Measurements from ENCODE around the gene ANAPC7.
"Not testable (repeated sequence)": the region's sequence is repeated elsewhere in the genome, so short reads cannot be mapped to it uniquely, and the experiment has no call there.

Gene ANAPC7

GRCh38 chr12:110344657-110345056 lies 58.9 kb downstream of the ANAPC7 start:
- no peak overlapping the region for H3K4me3 Mint-ChIP-seq
- no peaks in the 10 kb centered on the region for H3K27me3 Mint-ChIP-seq
- no peaks in the 10 kb centered on the region for H3K9me3 Mint-ChIP-seq
- peaks cover 16% of the 10 kb centered on the region for H3K4me1 Mint-ChIP-seq
- H3K27ac Mint-ChIP-seq: no peak overlapping the region
- peaks cover 17% of the 10 kb centered on the region for H3K36me3 Mint-ChIP-seq

- H3K4me1 Mint-ChIP-seq: peaks cover 9% of the 10 kb centered on the region
- H3K27me3 Mint-ChIP-seq: no peaks in the 10 kb centered on the region
- no peak overlapping the region for H3K27ac Mint-ChIP-seq
- peaks cover 18% of the 10 kb centered on the region for H3K36me3 Mint-ChIP-seq
- H3K9me3 Mint-ChIP-seq: no peaks in the 10 kb centered on the region
- H3K4me3 Mint-ChIP-seq: peak overlapping the region; percentile 8
Observed at GRCh38 chr12:110343736-110344555, 59.6 kb downstream of the ANAPC7 start.

GRCh38 chr12:110343114-110343513 lies 60.4 kb downstream of the ANAPC7 start:
- no peak overlapping the region for H3K27ac Mint-ChIP-seq
- no peaks in the 10 kb centered on the region for H3K27me3 Mint-ChIP-seq
- H3K4me3 Mint-ChIP-seq: no peak overlapping the region
- H3K4me1 Mint-ChIP-seq: peaks cover 8% of the 10 kb centered on the region
- H3K36me3 Mint-ChIP-seq: peaks cover 22% of the 10 kb centered on the region
- no peaks in the 10 kb centered on the region for H3K9me3 Mint-ChIP-seq

DNA sequence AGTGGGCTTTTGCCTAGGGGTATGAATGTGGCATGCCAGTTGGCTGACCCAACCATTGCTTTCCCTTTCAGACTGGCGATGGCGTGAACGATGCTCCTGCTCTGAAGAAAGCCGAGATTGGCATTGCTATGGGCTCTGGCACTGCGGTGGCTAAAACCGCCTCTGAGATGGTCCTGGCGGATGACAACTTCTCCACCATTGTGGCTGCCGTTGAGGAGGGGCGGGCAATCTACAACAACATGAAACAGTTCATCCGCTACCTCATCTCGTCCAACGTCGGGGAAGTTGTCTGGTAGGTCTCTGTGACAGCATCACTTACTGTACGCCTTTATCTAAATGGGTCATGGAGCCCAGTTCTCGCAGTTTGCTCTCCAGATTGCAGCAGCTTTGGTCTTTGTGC lies 61.4 kb downstream of the ANAPC7 start:
- no peaks in the 10 kb centered on the region for H3K9me3 Mint-ChIP-seq
- peaks cover under 1% of the 10 kb centered on the region for H3K4me1 Mint-ChIP-seq
- no peak overlapping the region for H3K27ac Mint-ChIP-seq
- H3K36me3 Mint-ChIP-seq: peaks cover 20% of the 10 kb centered on the region
- H3K4me3 Mint-ChIP-seq: no peak overlapping the region
- no peaks in the 10 kb centered on the region for H3K27me3 Mint-ChIP-seq

DNA sequence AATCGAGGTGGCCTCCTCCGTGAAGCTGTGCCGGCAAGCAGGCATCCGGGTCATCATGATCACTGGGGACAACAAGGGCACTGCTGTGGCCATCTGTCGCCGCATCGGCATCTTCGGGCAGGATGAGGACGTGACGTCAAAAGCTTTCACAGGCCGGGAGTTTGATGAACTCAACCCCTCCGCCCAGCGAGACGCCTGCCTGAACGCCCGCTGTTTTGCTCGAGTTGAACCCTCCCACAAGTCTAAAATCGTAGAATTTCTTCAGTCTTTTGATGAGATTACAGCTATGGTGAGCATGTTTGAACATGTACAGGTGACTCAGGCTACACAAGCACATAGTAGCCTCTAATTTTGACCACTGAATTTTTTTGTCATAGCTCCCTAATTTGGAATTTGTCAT lies 62.8 kb downstream of the ANAPC7 start:
- Mint-ChIP-seq H3K36me3 (peaks cover 18% of the 10 kb centered on the region), H3K27ac (no peak overlapping the region), H3K27me3 (no peaks in the 10 kb centered on the region), H3K4me3 (no peak overlapping the region), H3K9me3 (no peaks in the 10 kb centered on the region), H3K4me1 (no peaks in the 10 kb centered on the region)

DNA sequence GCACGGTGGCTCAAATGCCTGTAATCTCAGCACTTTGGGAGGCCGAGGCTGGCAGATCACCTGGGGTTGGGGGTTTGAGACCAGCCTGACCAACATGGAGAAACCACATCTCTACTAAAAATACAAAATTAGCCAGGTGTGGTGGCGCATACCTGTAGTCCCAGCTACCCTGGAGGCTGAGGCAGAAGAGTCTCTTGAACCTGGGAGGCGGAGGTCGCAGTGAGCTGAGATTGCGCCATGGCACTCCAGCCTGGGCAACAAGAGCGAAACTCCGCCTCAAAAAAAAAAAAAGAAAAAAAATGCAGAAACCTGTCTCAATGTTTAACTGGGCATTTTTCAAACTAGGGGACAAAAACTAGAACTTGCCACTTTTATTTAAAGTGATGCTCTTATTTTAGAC lies 63.2 kb downstream of the ANAPC7 start:
- not testable (repeated sequence) for H3K27ac Mint-ChIP-seq, H3K9me3 Mint-ChIP-seq, H3K27me3 Mint-ChIP-seq, H3K4me3 Mint-ChIP-seq, H3K4me1 Mint-ChIP-seq
- peaks cover 20% of the 10 kb centered on the region for H3K36me3 Mint-ChIP-seq

DNA sequence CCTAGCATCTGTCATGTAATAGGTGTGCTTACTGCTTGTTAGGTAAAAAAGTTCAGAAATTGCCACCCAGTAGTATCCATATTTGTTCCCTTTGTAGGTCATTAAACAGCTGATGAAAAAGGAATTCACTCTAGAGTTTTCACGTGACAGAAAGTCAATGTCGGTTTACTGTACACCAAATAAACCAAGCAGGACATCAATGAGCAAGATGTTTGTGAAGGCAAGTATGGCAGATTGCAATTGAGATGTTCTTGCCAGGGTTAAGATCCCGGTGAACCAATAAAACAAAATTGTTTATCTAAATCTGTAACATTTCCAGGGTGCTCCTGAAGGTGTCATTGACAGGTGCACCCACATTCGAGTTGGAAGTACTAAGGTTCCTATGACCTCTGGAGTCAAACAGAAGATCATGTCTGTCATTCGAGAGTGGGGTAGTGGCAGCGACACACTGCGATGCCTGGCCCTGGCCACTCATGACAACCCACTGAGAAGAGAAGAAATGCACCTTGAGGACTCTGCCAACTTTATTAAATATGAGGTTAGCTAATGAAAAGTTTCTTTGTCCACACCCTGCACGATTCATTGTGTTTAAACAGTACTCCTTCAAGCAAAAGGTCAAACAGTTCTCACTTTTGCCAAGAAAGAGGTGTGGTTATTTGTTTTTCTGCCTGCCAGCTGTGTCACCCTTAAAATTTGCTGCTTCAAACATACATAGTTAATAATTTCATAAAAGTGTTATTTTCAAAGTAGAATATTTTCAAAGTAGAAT lies 64.1 kb downstream of the ANAPC7 start:
- Mint-ChIP-seq H3K27me3 (no peaks in the 10 kb centered on the region), H3K4me1 (no peaks in the 10 kb centered on the region), H3K9me3 (no peaks in the 10 kb centered on the region), H3K4me3 (no peak overlapping the region), H3K27ac (no peak overlapping the region), H3K36me3 (peaks cover 18% of the 10 kb centered on the region)

DNA sequence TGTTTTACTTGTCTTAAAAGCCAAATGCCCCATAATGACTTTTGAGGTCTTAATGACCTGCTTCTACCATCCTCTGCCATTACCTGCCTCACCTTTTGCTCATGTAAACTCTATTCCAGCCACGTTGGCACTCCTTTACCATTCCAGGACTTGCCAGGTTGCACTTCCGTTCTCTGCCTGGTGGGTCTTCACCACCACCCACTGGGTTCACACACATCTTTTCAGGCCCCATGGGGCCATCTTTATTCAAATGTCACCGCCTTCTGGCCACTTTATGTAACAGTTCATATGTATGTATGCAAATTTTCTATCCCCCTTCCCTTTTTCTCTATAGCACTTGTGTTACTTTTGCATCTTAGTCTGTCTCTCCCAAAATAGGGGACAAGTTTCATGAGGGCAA lies 64.8 kb downstream of the ANAPC7 start:
- Mint-ChIP-seq H3K27ac (no peak overlapping the region), H3K27me3 (no peaks in the 10 kb centered on the region), H3K4me1 (no peaks in the 10 kb centered on the region), H3K9me3 (no peaks in the 10 kb centered on the region), H3K36me3 (peaks cover 16% of the 10 kb centered on the region), H3K4me3 (no peak overlapping the region)

DNA sequence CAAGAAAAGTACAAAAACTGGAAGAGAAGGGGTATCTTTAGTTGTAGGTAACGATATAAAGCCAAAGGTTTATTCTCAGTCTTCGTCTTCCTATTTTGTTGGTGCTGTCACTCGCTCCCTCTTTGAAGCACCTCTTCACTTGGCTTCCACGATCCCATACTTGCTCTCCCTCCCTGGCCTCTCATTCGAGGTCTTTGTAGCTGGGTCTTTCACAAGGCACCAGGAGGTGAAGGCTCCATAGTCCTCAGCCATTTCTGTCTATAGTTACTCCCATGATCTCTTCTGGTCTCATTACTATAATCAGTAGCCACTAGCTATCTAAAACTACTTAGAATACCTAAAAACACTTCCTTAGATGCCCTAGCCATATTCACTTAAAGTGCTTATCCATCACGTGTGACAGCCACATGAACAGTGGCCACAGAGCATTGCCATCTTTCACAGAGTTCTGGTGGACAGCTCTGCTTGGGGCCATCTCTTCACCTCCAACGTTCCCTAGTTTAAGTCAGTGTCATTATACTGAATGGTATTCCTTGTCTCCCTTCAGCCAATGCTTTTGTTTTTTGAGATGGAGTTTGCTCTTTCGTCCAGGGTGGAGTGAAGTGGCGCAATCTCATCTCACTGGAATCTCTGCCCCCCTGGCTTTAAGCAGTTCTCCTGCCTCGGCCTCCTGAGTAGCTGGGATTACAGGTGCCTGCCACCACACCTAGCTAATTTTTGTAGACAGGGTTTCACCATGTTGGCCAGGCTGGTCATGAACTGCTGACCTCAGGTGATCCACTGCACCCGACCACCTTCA lies 65.4 kb downstream of the ANAPC7 start:
- Mint-ChIP-seq H3K4me3 (no peak overlapping the region), H3K27ac (no peak overlapping the region), H3K36me3 (peaks cover 16% of the 10 kb centered on the region), H3K4me1 (no peaks in the 10 kb centered on the region), H3K27me3 (no peaks in the 10 kb centered on the region), H3K9me3 (no peaks in the 10 kb centered on the region)

DNA sequence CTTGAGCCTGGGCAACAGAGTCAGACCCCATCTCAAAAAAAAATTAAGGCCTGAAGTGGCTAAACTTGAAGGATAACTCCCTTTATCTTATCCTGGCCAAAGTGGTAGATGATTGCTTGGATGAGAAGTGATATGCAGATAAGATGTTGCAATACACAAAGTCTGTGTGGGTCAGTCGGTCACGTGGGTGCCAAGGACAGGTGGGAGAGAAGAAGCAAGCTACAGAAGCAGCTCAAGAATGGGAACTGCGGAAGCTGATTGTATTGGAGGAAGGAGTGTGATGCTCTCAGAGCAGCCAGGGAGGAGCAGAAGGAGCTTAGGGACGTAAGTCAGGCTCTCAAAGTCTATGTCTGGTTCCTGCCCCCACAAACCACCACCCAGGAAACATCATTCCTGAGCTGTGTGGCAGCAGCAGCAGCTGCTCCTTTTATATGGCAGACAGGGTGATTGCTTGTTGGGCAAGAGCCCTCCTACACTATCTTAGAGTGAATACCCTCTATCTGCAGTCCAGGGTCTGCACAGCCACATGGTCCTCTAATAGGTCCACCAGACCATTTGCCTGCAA lies 67.9 kb downstream of the ANAPC7 start:
- H3K27me3 Mint-ChIP-seq: no peaks in the 10 kb centered on the region

GRCh38 chr12:110333201-110333600 lies 70.3 kb downstream of the ANAPC7 start:
- Mint-ChIP-seq H3K9me3 (no peaks in the 10 kb centered on the region), H3K4me1 (peaks cover 17% of the 10 kb centered on the region), H3K36me3 (peaks cover 8% of the 10 kb centered on the region), H3K27ac (no peak overlapping the region), H3K4me3 (no peak overlapping the region), H3K27me3 (no peaks in the 10 kb centered on the region)

More for the DNA sequence above, 67.9 kb downstream of the ANAPC7 start:
- Mint-ChIP-seq H3K36me3 (peaks cover 9% of the 10 kb centered on the region), H3K4me3 (no peak overlapping the region), H3K4me1 (peaks cover 8% of the 10 kb centered on the region), H3K27ac (peak overlapping the region; percentile 62), H3K9me3 (no peaks in the 10 kb centered on the region)

GRCh38 chr12:110330544-110330943 lies 73.0 kb downstream of the ANAPC7 start:
- H3K4me3 Mint-ChIP-seq: no peak overlapping the region
- peaks cover 17% of the 10 kb centered on the region for H3K4me1 Mint-ChIP-seq
- H3K36me3 Mint-ChIP-seq: peaks cover 18% of the 10 kb centered on the region
- H3K27me3 Mint-ChIP-seq: no peaks in the 10 kb centered on the region
- no peak overlapping the region for H3K27ac Mint-ChIP-seq
- no peaks in the 10 kb centered on the region for H3K9me3 Mint-ChIP-seq

GRCh38 chr12:110330124-110330523 lies 73.4 kb downstream of the ANAPC7 start:
- peaks cover 16% of the 10 kb centered on the region for H3K36me3 Mint-ChIP-seq
- H3K9me3 Mint-ChIP-seq: no peaks in the 10 kb centered on the region
- H3K4me1 Mint-ChIP-seq: peaks cover 17% of the 10 kb centered on the region
- H3K27ac Mint-ChIP-seq: no peak overlapping the region
- no peak overlapping the region for H3K4me3 Mint-ChIP-seq
- no peaks in the 10 kb centered on the region for H3K27me3 Mint-ChIP-seq

DNA sequence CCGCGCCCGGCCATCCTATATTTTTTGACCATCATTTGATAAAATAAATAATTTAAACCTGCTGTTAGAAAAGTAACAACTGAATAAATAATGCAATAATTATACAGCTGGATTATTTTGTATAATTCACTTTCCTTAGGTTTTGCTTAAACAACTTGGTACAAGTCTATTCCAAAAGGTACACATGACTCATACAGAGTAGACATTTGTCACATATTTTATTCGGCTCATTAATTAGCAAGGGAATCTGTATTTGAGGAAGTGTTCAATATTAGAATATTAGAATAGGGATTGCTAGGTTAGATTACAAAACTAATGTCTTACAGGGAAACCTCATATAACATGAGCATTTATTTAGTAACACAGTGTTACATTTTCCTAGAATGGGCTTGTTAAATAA lies 73.8 kb downstream of the ANAPC7 start:
- Mint-ChIP-seq H3K27ac (no peak overlapping the region), H3K4me1 (peaks cover 17% of the 10 kb centered on the region), H3K36me3 (peaks cover 16% of the 10 kb centered on the region), H3K9me3 (no peaks in the 10 kb centered on the region), H3K27me3 (no peaks in the 10 kb centered on the region), H3K4me3 (no peak overlapping the region)

All from activated naive CD4-positive, alpha-beta T cell treated with anti-CD3 and anti-CD28 coated beads, Interleukin-2, amount 50 U/mL, for 24 hours (primary cell).